Gastrocnemius medialis (tissue), 4 donors: ENCODE measurements around the gene RFTN1.

Experiments
- POLR2A ChIP-seq, 2 donors: fragments of 450-650 bp; IDR thresholded peaks; one replicate each; pipeline ENCODE4 v1.6.1; 2017; ENCODE audit warnings: antibody characterized with exemption in 2 of 2, mild to moderate bottlenecking in 2 of 2, moderate library complexity in 2 of 2
- TF ChIP-seq, protein P1 (sequence below), 5 experiments: fragments of 450-650 bp in 3 of 5; fragments of 200-600 bp in 2 of 5; sonication (generic) in 2 of 5; IDR thresholded peaks in 4 of 5; conservative IDR thresholded peaks in 1 of 5; 1 replicate in 4 of 5; 2 replicates in 1 of 5; pipeline ENCODE4 v1.5.1; 2016 to 2019; ENCODE audit warnings: antibody characterized with exemption in 5 of 5, mild to moderate bottlenecking in 3 of 5, moderate library complexity in 3 of 5

DNA sequence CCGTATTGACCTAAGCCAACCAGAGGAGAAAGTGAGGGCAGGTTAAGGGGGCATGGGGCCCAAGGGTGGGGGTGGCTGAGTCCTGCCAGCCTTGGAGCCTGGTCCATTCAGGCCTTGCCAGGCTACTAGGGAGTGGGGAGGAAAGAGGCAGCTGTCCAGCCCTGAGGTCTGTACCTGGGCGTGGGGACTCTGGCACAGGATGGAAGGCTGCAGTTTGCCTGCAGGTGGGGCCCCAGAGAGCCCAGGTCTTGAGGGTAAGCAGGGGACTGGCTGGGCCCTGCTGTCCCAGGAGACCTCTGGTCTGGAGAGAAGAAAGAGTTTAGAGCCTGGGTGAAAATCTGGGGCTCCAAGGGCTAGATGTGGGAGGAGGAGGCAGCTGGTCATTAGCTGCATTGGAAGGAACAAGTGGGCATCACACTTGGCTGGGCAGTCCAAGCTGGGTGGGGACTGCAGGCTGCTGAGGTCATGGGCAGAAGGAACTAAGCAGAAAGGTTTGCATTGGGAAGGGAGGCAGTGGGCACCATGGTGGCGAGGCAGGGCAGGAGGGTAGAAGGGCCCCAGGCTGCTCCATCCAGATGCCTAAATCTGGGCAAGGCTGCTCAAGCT lies 140.1 kb downstream of the RFTN1 start:
- TF ChIP-seq POLR2A (IDR thresholded peaks at IDR 0.05): no peak
- TF ChIP-seq, protein P1, sequence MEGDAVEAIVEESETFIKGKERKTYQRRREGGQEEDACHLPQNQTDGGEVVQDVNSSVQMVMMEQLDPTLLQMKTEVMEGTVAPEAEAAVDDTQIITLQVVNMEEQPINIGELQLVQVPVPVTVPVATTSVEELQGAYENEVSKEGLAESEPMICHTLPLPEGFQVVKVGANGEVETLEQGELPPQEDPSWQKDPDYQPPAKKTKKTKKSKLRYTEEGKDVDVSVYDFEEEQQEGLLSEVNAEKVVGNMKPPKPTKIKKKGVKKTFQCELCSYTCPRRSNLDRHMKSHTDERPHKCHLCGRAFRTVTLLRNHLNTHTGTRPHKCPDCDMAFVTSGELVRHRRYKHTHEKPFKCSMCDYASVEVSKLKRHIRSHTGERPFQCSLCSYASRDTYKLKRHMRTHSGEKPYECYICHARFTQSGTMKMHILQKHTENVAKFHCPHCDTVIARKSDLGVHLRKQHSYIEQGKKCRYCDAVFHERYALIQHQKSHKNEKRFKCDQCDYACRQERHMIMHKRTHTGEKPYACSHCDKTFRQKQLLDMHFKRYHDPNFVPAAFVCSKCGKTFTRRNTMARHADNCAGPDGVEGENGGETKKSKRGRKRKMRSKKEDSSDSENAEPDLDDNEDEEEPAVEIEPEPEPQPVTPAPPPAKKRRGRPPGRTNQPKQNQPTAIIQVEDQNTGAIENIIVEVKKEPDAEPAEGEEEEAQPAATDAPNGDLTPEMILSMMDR (IDR thresholded peaks at IDR 0.05 in 4 of 5, conservative IDR thresholded peaks at IDR 0.05 in 1 of 5): no peak
